T-helper 22 cell (primary cell): ENCODE data around the gene CAPZA1.

Source experiments
- DNase-seq: peaks from one replicate; pipeline ENCODE4 v3.0.0-alpha.2; 2020; ENCODE audit warnings: low read depth

CAPZA1 gene

GRCh38 chr1:112677501-112677900 lies 57.9 kb downstream of the CAPZA1 start:
- no peak for DNase-seq

GRCh38 chr1:112678605-112679004 lies 59.0 kb downstream of the CAPZA1 start:
- no peak for DNase-seq

- no peak for DNase-seq
These were observed 66.3 kb downstream of the CAPZA1 start for GRCh38 chr1:112685913-112686312.

- no peak for DNase-seq
These were observed 66.8 kb downstream of the CAPZA1 start for GRCh38 chr1:112686417-112686816.

- DNase-seq = no peak
These were observed 67.2 kb downstream of the CAPZA1 start for GRCh38 chr1:112686835-112687234.

GRCh38 chr1:112687361-112687760 lies 67.7 kb downstream of the CAPZA1 start:
- no peak for DNase-seq

GRCh38 chr1:112687785-112688496 lies 68.3 kb downstream of the CAPZA1 start:
- DNase-seq = no peak

GRCh38 chr1:112688781-112689193 lies 69.2 kb downstream of the CAPZA1 start:
- no peak for DNase-seq

- no peak for DNase-seq
These were observed 69.7 kb downstream of the CAPZA1 start for GRCh38 chr1:112689196-112689841.

- DNase-seq = no peak
These were observed 70.2 kb downstream of the CAPZA1 start for GRCh38 chr1:112689842-112690237.

- DNase-seq = no peak
These were observed 73.0 kb downstream of the CAPZA1 start for GRCh38 chr1:112692681-112693080.

- DNase-seq = no peak
These were observed 74.2 kb downstream of the CAPZA1 start for GRCh38 chr1:112693821-112694220.

GRCh38 chr1:112694363-112694929 lies 74.8 kb downstream of the CAPZA1 start:
- DNase-seq = no peak

- no peak for DNase-seq
These were observed 75.6 kb downstream of the CAPZA1 start for GRCh38 chr1:112695276-112695675.

- DNase-seq = no peak
These were observed 77.1 kb downstream of the CAPZA1 start for GRCh38 chr1:112696578-112697314.

- DNase-seq = no peak
These were observed 78.2 kb downstream of the CAPZA1 start for GRCh38 chr1:112697781-112698201.

- DNase-seq = no peak
These were observed 79.0 kb downstream of the CAPZA1 start for GRCh38 chr1:112698366-112699310.

- no peak for DNase-seq
These were observed 80.0 kb downstream of the CAPZA1 start for GRCh38 chr1:112699425-112700144.

GRCh38 chr1:112700290-112701226 lies 80.9 kb downstream of the CAPZA1 start:
- DNase-seq = peak; percentile 33
